Osteoblast (primary cell): ENCODE data around the gene PRKCB. TPM values are rescaled to one million over a fixed set of nuclear protein-coding genes. Genes with fewer than 3 reads are reported as not detected.

Source experiments
- DNase-seq: peaks from one replicate; pipeline ENCODE4 v3.0.0; 2011; ENCODE audit warnings: low spot score, mixed read lengths; ENCODE audit not compliant: insufficient read length; ENCODE audit errors: missing footprints
- H2AFZ ChIP-seq: 2 replicates; pipeline ENCODE4 v1.6.0; 2011; ENCODE audit warnings: mild to moderate bottlenecking, low read length
- H3K27ac ChIP-seq: 2 replicates; pipeline ENCODE4 v1.5.1; 2011; ENCODE audit warnings: mild to moderate bottlenecking, low read depth, low read length, moderate library complexity
- H3K27me3 ChIP-seq: 2 replicates; pipeline ENCODE4 v1.6.0; 2012; ENCODE audit warnings: mild to moderate bottlenecking, control low read depth, inconsistent platforms, low read length, moderate library complexity; ENCODE audit not compliant: insufficient read depth
- H3K36me3 ChIP-seq: 2 replicates; pipeline ENCODE4 v1.5.1; 2011; ENCODE audit warnings: mild to moderate bottlenecking, low read length, control low read depth, moderate library complexity; ENCODE audit not compliant: insufficient read depth
- H3K4me1 ChIP-seq: 2 replicates; pipeline ENCODE4 v1.5.1; 2011; ENCODE audit warnings: mild to moderate bottlenecking, low read length, control low read depth, moderate library complexity; ENCODE audit not compliant: insufficient read depth
- H3K4me2 ChIP-seq: 2 replicates; pipeline ENCODE4 v1.6.0; 2011; ENCODE audit warnings: mild to moderate bottlenecking, low read length; ENCODE audit not compliant: insufficient read depth
- H3K4me3 ChIP-seq: fragments of 200-600 bp; sonication (generic); 3 replicates; pipeline ENCODE4 v1.5.1; 2012; ENCODE audit warnings: mild to moderate bottlenecking, low read length, inconsistent platforms; ENCODE audit not compliant: insufficient read depth
- H3K79me2 ChIP-seq: 2 replicates; pipeline ENCODE4 v1.6.0; 2012; ENCODE audit warnings: mild to moderate bottlenecking, low read length, control low read depth, inconsistent platforms; ENCODE audit not compliant: insufficient read depth
- H3K9me3 ChIP-seq: 2 replicates; pipeline ENCODE4 v1.5.1; 2011; ENCODE audit warnings: low read depth, low read length, control low read depth
- H4K20me1 ChIP-seq: 2 replicates; pipeline ENCODE4 v1.6.0; 2012; ENCODE audit warnings: mild to moderate bottlenecking, low read length, control low read depth; ENCODE audit not compliant: insufficient read depth
- CTCF ChIP-seq: IDR thresholded peaks from 2 replicates; pipeline ENCODE4 v1.5.1; 2011; ENCODE audit warnings: mild to moderate bottlenecking, low read depth, low read length, moderate library complexity; ENCODE audit errors: extremely low read depth
- total RNA-seq: library from RNA; depleted of rRNA; stranded (reverse); fragments of >200 nt; gene quantifications from 2 replicates; pipeline ENCODE4 v1.2.3, GENCODE V29; 2012

Gene PRKCB
- total RNA-seq, 1 donor = under 0.01 TPM

DNA sequence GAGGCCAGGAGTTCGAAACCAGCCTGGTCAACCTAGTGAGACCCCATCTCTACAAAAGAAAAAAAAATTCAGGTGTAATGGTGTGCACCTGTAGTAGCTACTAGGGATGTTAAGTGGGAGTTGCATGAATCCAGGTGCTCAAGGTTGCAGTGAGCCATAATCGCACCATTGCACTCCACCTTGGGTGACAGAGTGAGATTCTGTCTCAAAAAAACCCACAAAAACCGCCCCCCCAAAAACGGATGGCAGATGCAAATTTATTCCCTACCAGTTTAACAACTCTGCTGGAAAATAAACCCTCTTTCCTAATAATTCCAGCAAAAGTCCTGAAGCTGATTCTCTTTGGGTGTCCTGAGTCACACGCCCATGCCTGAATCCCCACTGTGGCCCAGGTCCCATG is 140.3 kb downstream of the PRKCB start:
- Histone ChIP-seq H3K9me3 (peaks cover 2% of the 10 kb centered on the region), H3K79me2 (no peaks in the 10 kb centered on the region), H3K27me3 (no peaks in the 10 kb centered on the region), H3K4me1 (no peaks in the 10 kb centered on the region), H3K27ac (no peak overlapping the region), H2AFZ (no peak overlapping the region), H4K20me1 (no peaks in the 10 kb centered on the region), H3K4me2 (no peak overlapping the region), H3K36me3 (no peaks in the 10 kb centered on the region), H3K4me3 (no peak overlapping the region)
- TF ChIP-seq CTCF = no peak
- DNase-seq = no peak

DNA sequence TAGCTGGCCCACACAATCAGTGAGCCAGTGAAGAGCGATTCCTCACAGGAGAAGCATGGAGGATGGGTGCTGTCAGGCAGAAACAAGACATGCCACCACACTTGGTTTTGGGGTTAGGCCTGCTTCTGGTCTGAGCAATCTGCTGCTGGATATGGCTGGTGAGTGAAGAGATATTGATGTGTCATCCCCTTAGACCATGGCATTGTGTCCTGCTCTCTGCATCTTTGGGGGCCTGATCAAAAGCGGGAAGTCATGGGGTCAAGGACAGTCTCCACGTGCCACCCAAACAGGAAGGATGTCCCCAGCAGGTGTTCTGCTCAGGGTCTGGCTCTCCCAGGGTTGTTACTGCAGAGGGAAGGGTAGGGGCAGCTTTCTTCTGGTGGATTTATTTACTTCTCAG is 140.7 kb downstream of the PRKCB start:
- Histone ChIP-seq H4K20me1 (no peaks in the 10 kb centered on the region), H3K79me2 (no peaks in the 10 kb centered on the region), H3K4me1 (no peaks in the 10 kb centered on the region), H3K4me2 (no peak overlapping the region), H3K4me3 (no peak overlapping the region), H3K27ac (no peak overlapping the region), H3K27me3 (no peaks in the 10 kb centered on the region), H2AFZ (no peak overlapping the region), H3K36me3 (no peaks in the 10 kb centered on the region), H3K9me3 (peaks cover 2% of the 10 kb centered on the region)
- no peak for TF ChIP-seq CTCF
- no peak for DNase-seq

DNA sequence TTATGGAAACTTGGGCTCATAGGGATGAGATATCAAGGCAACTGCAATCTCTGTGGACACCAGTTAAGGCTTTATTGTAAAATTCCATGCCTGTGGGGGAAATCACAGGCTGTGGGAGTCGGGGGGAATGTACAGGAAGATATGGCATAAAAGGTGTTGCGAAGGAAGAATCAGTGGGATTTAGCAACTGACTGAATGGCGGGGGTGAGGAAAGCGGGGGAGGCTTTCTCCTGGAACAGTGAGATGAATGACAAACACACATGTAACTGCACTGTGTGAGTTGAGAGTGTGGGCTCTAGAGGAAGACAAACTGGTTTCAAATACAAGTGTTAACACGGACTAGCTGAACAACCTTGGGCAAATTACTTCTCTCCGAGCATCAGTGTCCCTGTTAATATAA is 143.7 kb downstream of the PRKCB start:
- no peak for TF ChIP-seq CTCF

DNA sequence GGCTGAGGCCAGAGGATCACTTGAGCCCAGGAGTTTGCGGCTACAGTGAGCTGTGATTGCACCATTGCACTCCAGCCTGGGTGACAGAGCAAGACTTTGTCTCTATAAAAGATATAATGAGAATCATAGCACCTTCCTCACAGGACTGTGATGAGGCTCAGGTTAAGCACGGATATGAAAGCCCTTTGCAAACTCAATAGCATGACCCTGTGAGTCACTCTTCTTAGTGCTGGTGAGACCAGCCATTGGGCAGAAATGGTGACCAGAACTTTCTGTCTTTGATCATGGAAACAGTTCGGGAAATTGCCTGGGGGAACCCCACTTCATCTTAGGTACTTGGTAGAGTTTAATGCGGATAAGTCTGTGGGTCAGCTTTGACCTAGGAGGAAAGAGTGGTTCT is 144.2 kb downstream of the PRKCB start:
- Histone ChIP-seq H3K4me3 (no peak overlapping the region), H4K20me1 (no peaks in the 10 kb centered on the region), H3K27me3 (no peaks in the 10 kb centered on the region), H3K4me2 (no peak overlapping the region), H3K79me2 (no peaks in the 10 kb centered on the region), H2AFZ (no peak overlapping the region), H3K36me3 (no peaks in the 10 kb centered on the region), H3K27ac (no peak overlapping the region), H3K4me1 (no peaks in the 10 kb centered on the region), H3K9me3 (peaks cover 2% of the 10 kb centered on the region)
- no peak for DNase-seq
- no peak for TF ChIP-seq CTCF

More for the DNA sequence above, 143.7 kb downstream of the PRKCB start:
- Histone ChIP-seq H3K4me3 (no peak overlapping the region), H3K9me3 (peaks cover 2% of the 10 kb centered on the region), H2AFZ (no peak overlapping the region), H3K79me2 (no peaks in the 10 kb centered on the region), H4K20me1 (no peaks in the 10 kb centered on the region), H3K27me3 (no peaks in the 10 kb centered on the region), H3K27ac (no peak overlapping the region), H3K4me2 (no peak overlapping the region), H3K4me1 (no peaks in the 10 kb centered on the region), H3K36me3 (no peaks in the 10 kb centered on the region)
- DNase-seq = no peak
